ENCODE results near the gene GLG1.

GLG1 gene

GRCh38 chr16:74577882-74578366 lies 29.0 kb downstream of the GLG1 start:
- no peak overlapping the region for H3K4me3 ChIP-seq (ENCODE audit: low read depth in 1 of 5, low read length in 5 of 5)
- no peaks in the 10 kb centered on the region for H3K36me3 ChIP-seq (ENCODE audit: control insufficient read depth in 5 of 5, insufficient read depth in 5 of 5, low read length in 5 of 5)
- H3K27ac ChIP-seq (ENCODE audit: low read depth, low read length): no peak overlapping the region
- no peaks in the 10 kb centered on the region for H3K27me3 ChIP-seq (ENCODE audit: control insufficient read depth in 5 of 5, insufficient read depth in 4 of 5, low read length in 5 of 5)
- no peak overlapping the region for H3K9ac ChIP-seq (ENCODE audit: low read length in 5 of 5)
- no peaks in the 10 kb centered on the region for H3K9me3 ChIP-seq (ENCODE audit: control insufficient read depth in 5 of 5, low read length in 5 of 5)
- peaks cover 0 to 13% (median 6%) of the 10 kb centered on the region in 5 donors for H3K4me1 ChIP-seq (ENCODE audit: control insufficient read depth in 5 of 5, insufficient read depth in 5 of 5, low read length in 5 of 5)

DNA sequence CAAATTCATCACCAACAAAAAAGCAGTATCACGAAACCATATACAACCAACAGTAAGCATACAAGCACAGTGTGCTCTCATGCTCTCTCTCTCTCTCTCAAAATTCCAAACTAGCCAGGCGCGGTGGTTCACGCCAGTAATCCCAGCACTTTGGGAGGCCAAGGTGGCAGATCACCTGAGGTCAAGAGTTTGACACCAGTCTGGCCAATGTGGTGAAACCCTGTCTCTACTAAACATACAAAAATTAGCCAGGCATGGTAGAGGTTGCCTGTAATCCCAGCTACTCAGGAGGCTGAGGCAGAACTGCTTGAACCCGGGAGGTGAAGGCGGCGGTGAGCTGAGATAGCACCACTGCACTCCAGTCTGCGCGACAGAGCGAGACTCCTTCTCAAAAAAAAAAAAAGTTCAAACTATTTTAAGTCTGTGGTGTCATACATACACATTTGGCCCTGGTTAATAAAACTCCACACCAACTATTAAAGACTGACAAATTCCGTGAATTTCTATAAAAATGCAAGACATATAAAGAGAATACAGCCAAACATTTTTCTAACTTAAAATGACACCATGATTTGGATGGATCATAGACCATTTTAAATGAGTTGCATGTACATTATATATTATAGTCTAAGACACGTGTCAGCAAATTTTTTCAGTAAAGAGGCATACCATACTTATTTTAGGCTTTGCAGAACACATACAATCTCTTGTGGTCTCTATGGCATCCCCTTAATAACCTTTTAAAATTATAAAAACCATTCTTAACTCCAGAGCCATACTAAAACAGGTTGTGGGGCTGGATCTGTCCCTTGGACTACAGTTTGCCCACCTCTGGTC lies 30.9 kb downstream of the GLG1 start:
- H3K4me3 ChIP-seq (ENCODE audit: low read depth in 1 of 5, low read length in 5 of 5): no peak overlapping the region
- H3K36me3 ChIP-seq (ENCODE audit: control insufficient read depth in 5 of 5, insufficient read depth in 5 of 5, low read length in 5 of 5): no peaks in the 10 kb centered on the region
- peaks cover 0 to 8% (median 6%) of the 10 kb centered on the region in 5 donors for H3K4me1 ChIP-seq (ENCODE audit: control insufficient read depth in 5 of 5, insufficient read depth in 5 of 5, low read length in 5 of 5)
- H3K9ac ChIP-seq (ENCODE audit: low read length in 5 of 5): no peak overlapping the region
- no peaks in the 10 kb centered on the region for H3K27me3 ChIP-seq (ENCODE audit: control insufficient read depth in 5 of 5, insufficient read depth in 4 of 5, low read length in 5 of 5)
- no peaks in the 10 kb centered on the region for H3K9me3 ChIP-seq (ENCODE audit: control insufficient read depth in 5 of 5, low read length in 5 of 5)
- no peak overlapping the region for H3K27ac ChIP-seq (ENCODE audit: low read depth, low read length)

DNA sequence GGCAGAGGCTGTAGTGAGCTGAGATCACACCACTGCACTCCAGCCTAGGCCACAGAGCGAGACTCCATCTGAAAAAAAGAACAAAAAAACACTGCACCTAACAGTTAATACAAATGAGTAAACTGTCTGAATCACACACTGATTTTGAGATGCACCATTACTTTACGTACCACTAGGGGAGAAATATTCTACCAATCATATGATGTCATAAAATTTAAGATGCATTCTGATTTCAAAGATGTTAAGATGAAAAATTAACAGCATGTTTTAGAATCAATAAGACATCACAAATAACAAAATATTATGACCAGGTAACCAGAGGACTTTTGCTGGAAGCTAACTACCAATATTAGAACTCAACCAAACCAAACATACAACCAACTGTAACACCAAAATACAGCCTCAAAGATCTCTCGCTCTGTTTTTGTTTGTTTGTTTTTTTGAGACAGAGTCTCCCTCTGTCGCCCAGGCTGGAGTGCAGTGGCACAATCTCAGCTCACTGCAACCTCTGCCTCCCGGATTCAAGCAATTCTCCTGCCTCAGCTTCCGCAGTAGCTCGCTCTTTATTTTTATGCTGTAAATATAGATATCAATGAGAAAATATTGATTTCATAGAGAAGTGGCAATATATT lies 31.6 kb downstream of the GLG1 start:
- no peaks in the 10 kb centered on the region for H3K36me3 ChIP-seq (ENCODE audit: control insufficient read depth in 5 of 5, insufficient read depth in 5 of 5, low read length in 5 of 5)
- H3K9me3 ChIP-seq (ENCODE audit: control insufficient read depth in 5 of 5, low read length in 5 of 5): no peaks in the 10 kb centered on the region
- no peak overlapping the region for H3K27ac ChIP-seq (ENCODE audit: low read depth, low read length)
- peaks cover 0 to 6% (median 0%) of the 10 kb centered on the region in 5 donors for H3K4me1 ChIP-seq (ENCODE audit: control insufficient read depth in 5 of 5, insufficient read depth in 5 of 5, low read length in 5 of 5)
- H3K9ac ChIP-seq (ENCODE audit: low read length in 5 of 5): no peak overlapping the region
- no peaks in the 10 kb centered on the region for H3K27me3 ChIP-seq (ENCODE audit: control insufficient read depth in 5 of 5, insufficient read depth in 4 of 5, low read length in 5 of 5)
- no peak overlapping the region for H3K4me3 ChIP-seq (ENCODE audit: low read depth in 1 of 5, low read length in 5 of 5)

DNA sequence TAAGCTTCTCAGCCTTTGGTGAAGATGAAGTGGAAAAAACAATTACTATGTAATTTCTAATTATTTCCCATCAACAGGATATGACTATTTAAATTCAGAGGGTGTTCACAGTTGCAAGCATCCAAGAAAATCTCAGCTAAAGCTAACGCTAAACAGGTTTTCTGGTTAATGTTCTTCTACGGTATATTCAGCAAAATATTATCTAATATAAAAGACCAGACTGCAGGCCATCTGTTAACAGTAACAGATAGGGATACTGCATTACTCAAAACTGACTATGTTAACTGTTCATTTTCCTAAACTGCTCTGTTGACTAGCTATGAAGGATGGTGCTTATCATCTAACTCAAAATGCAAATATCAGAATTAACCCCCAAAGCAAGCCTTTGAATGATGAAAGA lies 32.8 kb downstream of the GLG1 start:
- H3K9me3 ChIP-seq (ENCODE audit: control insufficient read depth in 5 of 5, low read length in 5 of 5): no peaks in the 10 kb centered on the region
- no peak overlapping the region for H3K9ac ChIP-seq (ENCODE audit: low read length in 5 of 5)
- H3K36me3 ChIP-seq (ENCODE audit: control insufficient read depth in 5 of 5, insufficient read depth in 5 of 5, low read length in 5 of 5): no peaks in the 10 kb centered on the region
- H3K4me1 ChIP-seq (ENCODE audit: control insufficient read depth in 5 of 5, insufficient read depth in 5 of 5, low read length in 5 of 5): peaks cover 0 to 6% (median 0%) of the 10 kb centered on the region in 5 donors
- no peaks in the 10 kb centered on the region for H3K27me3 ChIP-seq (ENCODE audit: control insufficient read depth in 5 of 5, insufficient read depth in 4 of 5, low read length in 5 of 5)
- H3K4me3 ChIP-seq (ENCODE audit: low read depth in 1 of 5, low read length in 5 of 5): no peak overlapping the region
- no peak overlapping the region for H3K27ac ChIP-seq (ENCODE audit: low read depth, low read length)

DNA sequence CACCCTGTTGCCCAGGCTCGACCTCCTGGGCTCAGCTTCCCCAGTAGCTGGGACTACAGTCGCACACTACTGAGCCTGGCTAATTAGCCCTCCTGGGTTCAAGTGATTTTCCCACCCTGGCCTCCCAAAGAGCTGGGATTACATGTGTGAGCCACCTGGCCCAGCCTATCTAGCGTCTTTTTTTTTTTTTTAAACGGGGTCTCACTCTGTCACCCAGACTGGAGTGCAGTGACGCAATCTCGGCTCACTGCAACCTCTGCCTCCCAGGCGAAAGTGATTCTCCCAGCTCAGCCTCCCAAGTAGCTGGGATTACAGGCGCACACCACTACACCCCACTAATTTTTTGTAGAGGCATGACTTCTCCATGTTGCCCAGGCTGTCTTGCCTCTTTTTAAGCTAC lies 33.3 kb downstream of the GLG1 start:
- Histone ChIP-seq H3K27me3 (ENCODE audit: control insufficient read depth in 5 of 5, insufficient read depth in 4 of 5, low read length in 5 of 5) (no peaks in the 10 kb centered on the region), H3K36me3 (ENCODE audit: control insufficient read depth in 5 of 5, insufficient read depth in 5 of 5, low read length in 5 of 5) (no peaks in the 10 kb centered on the region), H3K9ac (ENCODE audit: low read length in 5 of 5) (no peak overlapping the region), H3K27ac (ENCODE audit: low read depth, low read length) (no peak overlapping the region), H3K4me3 (ENCODE audit: low read depth in 1 of 5, low read length in 5 of 5) (no peak overlapping the region), H3K9me3 (ENCODE audit: control insufficient read depth in 5 of 5, low read length in 5 of 5) (no peaks in the 10 kb centered on the region), H3K4me1 (ENCODE audit: control insufficient read depth in 5 of 5, insufficient read depth in 5 of 5, low read length in 5 of 5) (peaks cover 0 to 6% (median 0%) of the 10 kb centered on the region in 5 donors)

GRCh38 chr16:74570412-74571301 lies 36.3 kb downstream of the GLG1 start:
- no peak overlapping the region for H3K4me3 ChIP-seq (ENCODE audit: low read depth in 1 of 5, low read length in 5 of 5)
- H3K36me3 ChIP-seq (ENCODE audit: control insufficient read depth in 5 of 5, insufficient read depth in 5 of 5, low read length in 5 of 5): no peaks in the 10 kb centered on the region
- no peak overlapping the region for H3K9ac ChIP-seq (ENCODE audit: low read length in 5 of 5)
- no peaks in the 10 kb centered on the region for H3K27me3 ChIP-seq (ENCODE audit: control insufficient read depth in 5 of 5, insufficient read depth in 4 of 5, low read length in 5 of 5)
- H3K4me1 ChIP-seq (ENCODE audit: control insufficient read depth in 5 of 5, insufficient read depth in 5 of 5, low read length in 5 of 5): peaks cover 0 to 9% (median 0%) of the 10 kb centered on the region in 5 donors
- no peaks in the 10 kb centered on the region for H3K9me3 ChIP-seq (ENCODE audit: control insufficient read depth in 5 of 5, low read length in 5 of 5)
- no peak overlapping the region for H3K27ac ChIP-seq (ENCODE audit: low read depth, low read length)

DNA sequence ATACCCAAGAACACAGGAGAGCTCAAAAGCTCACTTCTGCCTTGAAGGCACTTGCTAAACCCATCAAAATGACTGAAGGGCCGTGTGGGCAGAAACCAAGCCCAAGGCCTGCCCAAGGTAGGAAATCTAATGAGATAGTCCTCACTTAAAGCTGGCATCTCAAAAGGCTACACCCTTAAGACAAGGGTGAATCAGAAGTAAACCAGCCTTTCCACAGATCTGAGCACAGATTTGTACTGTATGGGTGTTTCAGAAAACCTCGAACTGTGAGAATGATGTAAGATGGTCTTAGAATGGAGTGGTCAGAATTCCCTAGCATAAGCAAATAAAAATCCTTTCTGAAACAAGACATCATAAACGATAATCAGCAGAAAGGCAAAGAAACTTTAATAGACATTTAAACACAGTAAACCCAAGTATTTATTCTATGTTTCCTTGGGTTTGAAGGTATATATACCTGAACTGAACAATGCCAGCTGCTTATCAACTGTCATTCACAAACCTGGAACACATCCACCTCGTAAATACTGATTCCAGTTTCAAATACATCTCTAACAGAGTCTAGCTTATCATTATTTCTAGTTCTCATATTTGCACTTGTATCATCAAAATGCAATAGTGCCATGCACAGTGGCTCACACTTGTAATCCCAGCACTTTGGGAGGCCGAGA lies 37.8 kb downstream of the GLG1 start:
- Histone ChIP-seq H3K27ac (ENCODE audit: low read depth, low read length) (no peak overlapping the region), H3K4me1 (ENCODE audit: control insufficient read depth in 5 of 5, insufficient read depth in 5 of 5, low read length in 5 of 5) (peaks cover 0 to 9% (median 3%) of the 10 kb centered on the region in 5 donors), H3K4me3 (ENCODE audit: low read depth in 1 of 5, low read length in 5 of 5) (no peak overlapping the region), H3K9me3 (ENCODE audit: control insufficient read depth in 5 of 5, low read length in 5 of 5) (no peaks in the 10 kb centered on the region), H3K27me3 (ENCODE audit: control insufficient read depth in 5 of 5, insufficient read depth in 4 of 5, low read length in 5 of 5) (no peaks in the 10 kb centered on the region), H3K9ac (ENCODE audit: low read length in 5 of 5) (no peak overlapping the region), H3K36me3 (ENCODE audit: control insufficient read depth in 5 of 5, insufficient read depth in 5 of 5, low read length in 5 of 5) (no peaks in the 10 kb centered on the region)

DNA sequence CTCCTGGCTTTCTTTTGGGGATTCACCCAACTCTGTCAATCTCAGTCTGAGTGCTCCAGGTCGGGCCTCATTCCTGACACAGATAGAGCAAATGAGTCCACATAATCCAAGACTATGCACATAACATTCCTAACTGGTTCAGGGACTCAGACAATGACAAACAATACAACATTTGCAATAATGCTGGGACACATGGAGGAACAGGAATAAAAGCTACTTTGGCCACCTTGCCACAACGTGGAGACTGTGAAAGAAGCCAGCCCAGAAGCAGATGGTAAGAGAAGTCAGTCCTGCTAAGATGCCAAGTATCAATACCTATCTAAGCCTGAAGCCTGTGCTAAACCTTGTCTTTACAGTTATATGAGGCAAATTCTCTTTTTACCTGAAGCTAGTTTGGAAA lies 39.0 kb downstream of the GLG1 start:
- Histone ChIP-seq H3K36me3 (ENCODE audit: control insufficient read depth in 5 of 5, insufficient read depth in 5 of 5, low read length in 5 of 5) (no peaks in the 10 kb centered on the region), H3K27ac (ENCODE audit: low read depth, low read length) (no peak overlapping the region), H3K9me3 (ENCODE audit: control insufficient read depth in 5 of 5, low read length in 5 of 5) (no peaks in the 10 kb centered on the region), H3K27me3 (ENCODE audit: control insufficient read depth in 5 of 5, insufficient read depth in 4 of 5, low read length in 5 of 5) (no peaks in the 10 kb centered on the region), H3K4me1 (ENCODE audit: control insufficient read depth in 5 of 5, insufficient read depth in 5 of 5, low read length in 5 of 5) (peaks cover 0 to 4% (median 0%) of the 10 kb centered on the region in 5 donors), H3K4me3 (ENCODE audit: low read depth in 1 of 5, low read length in 5 of 5) (no peak overlapping the region), H3K9ac (ENCODE audit: low read length in 5 of 5) (no peak overlapping the region)

DNA sequence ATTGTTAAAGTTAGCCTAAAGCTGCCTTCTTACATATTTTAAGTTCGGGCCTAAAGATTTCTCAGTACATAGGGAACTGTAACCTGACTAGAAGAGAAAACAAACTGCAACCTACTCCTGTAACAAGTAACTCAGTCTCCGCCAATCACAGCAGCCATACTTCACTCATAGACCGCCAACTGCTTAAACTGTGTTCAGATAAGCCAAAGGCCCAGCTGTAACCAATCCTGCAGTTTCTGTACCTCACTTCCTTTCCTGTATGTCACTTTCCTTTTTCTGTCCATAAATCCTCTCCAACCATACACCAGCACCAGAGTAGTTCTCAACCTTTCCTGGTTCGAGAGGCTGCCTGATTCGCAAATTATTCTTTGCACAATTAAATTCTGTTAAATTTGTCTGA lies 41.5 kb downstream of the GLG1 start:
- Histone ChIP-seq H3K4me3 (ENCODE audit: low read depth in 1 of 5, low read length in 5 of 5) (no peak overlapping the region), H3K9ac (ENCODE audit: low read length in 5 of 5) (no peak overlapping the region), H3K27me3 (ENCODE audit: control insufficient read depth in 5 of 5, insufficient read depth in 4 of 5, low read length in 5 of 5) (no peaks in the 10 kb centered on the region), H3K4me1 (ENCODE audit: control insufficient read depth in 5 of 5, insufficient read depth in 5 of 5, low read length in 5 of 5) (peaks cover 0 to 4% (median 0%) of the 10 kb centered on the region in 5 donors), H3K36me3 (ENCODE audit: control insufficient read depth in 5 of 5, insufficient read depth in 5 of 5, low read length in 5 of 5) (peaks cover 0 to 2% (median 0%) of the 10 kb centered on the region in 5 donors), H3K9me3 (ENCODE audit: control insufficient read depth in 5 of 5, low read length in 5 of 5) (no peaks in the 10 kb centered on the region), H3K27ac (ENCODE audit: low read depth, low read length) (no peak overlapping the region)
